ENCODE measurements around the gene EPHB6.

DNA sequence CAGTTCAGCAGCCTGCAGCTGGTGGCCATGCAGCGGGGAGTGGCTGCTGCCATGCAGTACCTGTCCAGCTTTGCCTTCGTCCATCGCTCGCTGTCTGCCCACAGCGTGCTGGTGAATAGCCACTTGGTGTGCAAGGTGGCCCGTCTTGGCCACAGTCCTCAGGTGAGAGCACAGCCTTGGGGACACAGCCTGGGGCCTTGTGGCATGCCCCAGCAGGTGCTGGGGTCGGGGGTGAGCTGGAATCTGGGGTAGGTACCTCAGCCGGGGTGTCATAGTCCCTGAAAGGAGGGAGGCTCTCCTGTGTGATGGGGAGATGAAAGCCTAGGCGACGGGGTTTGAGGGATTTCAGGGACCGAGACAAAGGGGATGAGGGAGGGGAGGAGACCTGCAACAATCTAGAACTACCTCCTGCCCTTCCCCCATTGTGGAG, 14.1 kb downstream of the EPHB6 start:
- TF ChIP-seq, protein P1, sequence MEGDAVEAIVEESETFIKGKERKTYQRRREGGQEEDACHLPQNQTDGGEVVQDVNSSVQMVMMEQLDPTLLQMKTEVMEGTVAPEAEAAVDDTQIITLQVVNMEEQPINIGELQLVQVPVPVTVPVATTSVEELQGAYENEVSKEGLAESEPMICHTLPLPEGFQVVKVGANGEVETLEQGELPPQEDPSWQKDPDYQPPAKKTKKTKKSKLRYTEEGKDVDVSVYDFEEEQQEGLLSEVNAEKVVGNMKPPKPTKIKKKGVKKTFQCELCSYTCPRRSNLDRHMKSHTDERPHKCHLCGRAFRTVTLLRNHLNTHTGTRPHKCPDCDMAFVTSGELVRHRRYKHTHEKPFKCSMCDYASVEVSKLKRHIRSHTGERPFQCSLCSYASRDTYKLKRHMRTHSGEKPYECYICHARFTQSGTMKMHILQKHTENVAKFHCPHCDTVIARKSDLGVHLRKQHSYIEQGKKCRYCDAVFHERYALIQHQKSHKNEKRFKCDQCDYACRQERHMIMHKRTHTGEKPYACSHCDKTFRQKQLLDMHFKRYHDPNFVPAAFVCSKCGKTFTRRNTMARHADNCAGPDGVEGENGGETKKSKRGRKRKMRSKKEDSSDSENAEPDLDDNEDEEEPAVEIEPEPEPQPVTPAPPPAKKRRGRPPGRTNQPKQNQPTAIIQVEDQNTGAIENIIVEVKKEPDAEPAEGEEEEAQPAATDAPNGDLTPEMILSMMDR (IDR thresholded peaks at IDR 0.05) = no peak
- TF ChIP-seq POLR2A (IDR thresholded peaks at IDR 0.05) = no peak
